ENCODE results near the gene ZBTB3.
"Not testable (repeated sequence)": the region's sequence is repeated elsewhere in the genome, so short reads cannot be mapped to it uniquely, and the experiment has no call there.

Gene ZBTB3

DNA sequence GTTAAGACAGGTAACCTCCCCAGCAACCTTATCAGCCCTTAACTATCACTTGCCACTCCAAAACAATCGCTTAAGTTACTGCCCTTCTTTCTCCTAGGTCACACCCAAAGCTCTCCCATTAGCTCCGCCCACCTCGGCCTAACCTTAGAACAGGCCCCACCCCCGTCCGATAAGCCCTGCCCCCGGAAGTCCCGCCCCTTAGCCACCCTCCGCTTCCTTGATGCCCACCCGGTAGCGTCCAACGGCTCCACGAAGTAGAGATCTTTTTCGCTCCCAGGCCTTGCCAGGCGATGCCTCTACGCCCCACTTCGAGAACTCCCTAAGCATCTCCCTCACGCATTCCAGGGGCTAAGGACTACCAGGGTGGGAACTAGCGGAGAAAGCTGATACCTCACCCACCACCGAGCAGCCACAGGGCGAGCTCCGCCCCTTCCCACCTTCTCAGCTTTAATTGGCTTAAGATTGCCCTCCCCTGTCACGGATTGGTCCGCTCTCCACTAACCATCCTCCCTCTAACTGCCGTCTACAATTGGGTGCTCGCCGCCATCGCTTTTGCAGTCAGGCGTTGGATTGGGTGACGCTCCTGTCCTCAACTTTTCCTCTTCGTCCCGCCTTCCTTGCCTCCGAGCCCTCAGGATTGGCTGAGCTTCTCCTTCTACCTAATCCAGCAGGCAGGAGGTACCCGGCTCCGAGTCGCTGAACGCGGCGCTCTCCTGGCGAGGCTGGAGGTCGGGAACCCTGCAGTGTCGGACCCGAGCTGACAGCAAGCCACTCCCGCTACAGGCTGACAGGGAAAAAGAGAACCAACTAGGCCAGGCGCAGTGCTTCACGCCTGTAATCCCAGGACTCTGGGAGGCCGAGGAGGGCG lies at the start of gene ZBTB3:
Gene ZBTB3, minus strand, starts transcription at position 425 of the 868 bp plus-strand sequence. CDS start 496 bp downstream, outside the sequence.
- peak; percentile 100 for DNase-seq (ENCODE audit: low spot score)

- no peak for DNase-seq (ENCODE audit: low spot score)
These were observed 47.1 kb upstream of the ZBTB3 start for GRCh38 chr11:62801071-62801470.

GRCh38 chr11:62799486-62799885 lies 45.5 kb upstream of the ZBTB3 start:
- DNase-seq (ENCODE audit: low spot score), result no peak

- no peak for DNase-seq (ENCODE audit: low spot score)
These were observed 42.3 kb upstream of the ZBTB3 start for GRCh38 chr11:62796281-62796680.

DNA sequence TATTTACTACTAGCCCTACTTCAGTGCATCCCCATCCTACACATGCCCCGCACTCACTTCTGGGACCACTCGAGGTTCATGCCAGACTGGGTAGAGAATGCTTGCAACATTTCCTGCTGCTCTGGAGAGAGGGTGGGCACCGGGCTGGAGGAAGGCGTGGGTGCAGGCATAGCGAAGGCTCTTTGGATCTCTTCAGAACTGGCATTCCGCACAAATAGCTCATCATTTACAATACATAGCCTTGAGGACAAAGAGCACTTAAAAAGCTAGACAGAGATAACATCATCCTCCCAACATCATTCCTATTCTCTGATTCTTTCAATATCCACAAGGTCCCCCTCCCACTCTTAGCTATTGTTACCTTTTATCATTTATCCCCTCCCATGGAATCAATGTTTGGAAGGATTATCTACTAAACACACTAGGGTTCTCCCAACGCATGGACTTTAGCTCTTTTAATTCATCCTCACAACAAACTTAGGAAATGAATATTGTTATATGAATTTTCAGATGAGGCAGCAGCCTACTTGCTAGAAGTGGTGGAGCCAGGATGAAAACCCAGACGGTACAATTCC lies 40.3 kb upstream of the ZBTB3 start:
- no peak for DNase-seq (ENCODE audit: low spot score)

DNA sequence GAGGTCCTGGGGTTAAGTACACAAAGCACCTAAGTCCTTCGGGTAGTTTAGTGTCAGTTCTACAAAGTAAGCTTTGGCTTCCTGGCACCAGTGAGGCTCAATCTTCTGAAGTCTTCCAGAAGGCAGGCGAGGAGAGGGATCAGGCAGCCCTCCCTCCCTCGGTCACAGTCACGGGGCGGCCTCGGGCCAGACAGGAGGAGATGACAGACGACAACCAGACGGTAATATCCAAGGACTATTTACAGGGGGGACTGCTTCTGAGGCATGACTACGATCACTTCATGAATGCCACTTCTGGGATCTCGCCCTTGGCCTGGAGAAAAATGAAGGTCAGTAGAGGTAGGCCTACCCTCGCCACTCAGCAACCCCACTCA lies 38.2 kb upstream of the ZBTB3 start:
- DNase-seq (ENCODE audit: low spot score), result no peak

DNA sequence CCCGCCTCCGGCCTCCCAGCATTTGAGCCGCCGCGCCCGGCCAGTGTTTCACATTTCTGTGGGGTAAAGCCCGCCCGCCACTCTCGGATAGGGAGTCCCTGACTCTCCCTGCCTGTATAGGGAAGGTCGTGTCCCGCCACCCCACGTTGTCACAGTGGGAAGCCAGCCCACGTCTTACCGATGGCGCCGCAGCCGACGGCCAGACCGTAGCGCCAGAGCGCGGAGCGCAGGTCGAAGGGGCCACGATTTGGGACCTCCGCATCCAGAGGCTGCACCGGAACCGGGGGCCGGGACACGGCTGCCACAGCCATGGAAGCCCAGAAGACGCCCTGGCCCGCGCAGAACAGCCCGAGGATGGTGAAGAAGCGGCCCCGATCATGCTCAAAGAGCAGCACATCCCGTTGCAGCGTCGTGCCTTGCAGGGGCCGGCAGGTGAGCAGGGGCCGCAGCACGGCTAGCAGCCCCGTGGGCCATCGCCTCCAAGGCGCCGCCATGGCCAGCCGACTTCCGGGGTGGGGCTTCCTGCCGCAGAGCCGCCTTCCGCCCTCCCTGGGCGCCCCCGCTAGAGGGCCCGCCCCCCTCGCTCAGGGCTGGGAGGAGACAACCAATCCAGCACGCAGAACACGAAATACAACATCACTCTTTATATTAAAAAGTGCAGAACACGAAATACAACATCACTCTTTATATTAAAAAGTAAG lies 37.7 kb upstream of the ZBTB3 start, which contains the start of gene TMEM223:
Gene TMEM223, minus strand, starts transcription at position 506 of the 701 bp plus-strand sequence. Its CDS starts 12 bp downstream, at position 494.
- peak; percentile 83 for DNase-seq (ENCODE audit: low spot score)

GRCh38 chr11:62789576-62789975 lies 35.6 kb upstream of the ZBTB3 start:
- DNase-seq (ENCODE audit: low spot score), result no peak

GRCh38 chr11:62788991-62789390 lies 35.0 kb upstream of the ZBTB3 start:
- DNase-seq (ENCODE audit: low spot score), result no peak

DNA sequence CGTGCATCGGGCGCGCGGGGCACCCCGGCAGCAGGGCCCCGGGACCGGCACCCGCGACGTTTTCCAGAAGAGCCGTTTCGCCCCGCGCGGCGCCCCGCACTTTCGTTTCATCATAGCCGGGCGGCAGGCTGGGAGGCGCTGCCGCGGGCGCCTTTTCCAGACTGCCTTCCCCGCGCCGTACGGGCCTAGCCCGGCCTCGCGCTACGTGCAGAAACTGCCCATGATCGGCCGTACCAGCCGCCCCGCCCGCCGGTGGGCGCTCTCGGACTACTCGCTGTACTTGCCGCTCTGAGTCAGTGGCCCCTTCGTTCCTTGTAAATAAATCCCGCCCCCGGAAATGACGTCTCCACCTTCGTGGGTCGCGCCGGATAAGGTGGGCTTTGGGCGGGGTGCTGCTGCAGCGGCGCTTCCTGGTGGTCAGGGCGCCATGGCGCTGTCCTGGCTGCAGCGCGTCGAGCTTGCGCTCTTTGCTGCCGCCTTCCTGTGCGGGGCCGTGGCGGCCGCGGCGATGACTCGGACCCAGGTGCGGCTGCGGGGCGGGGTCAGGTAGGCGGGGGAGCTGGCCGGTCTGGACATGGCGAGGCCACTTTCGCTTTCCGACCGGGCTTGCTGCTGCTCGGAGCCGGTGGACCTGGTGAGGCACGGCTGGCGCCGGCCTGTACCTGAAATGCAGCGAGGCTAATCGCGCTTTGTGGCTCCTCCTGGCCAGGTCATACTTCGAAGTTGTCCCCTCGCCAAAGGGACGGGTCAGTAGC lies 33.2 kb upstream of the ZBTB3 start, which contains the start of gene TMEM179B:
Gene TMEM179B, plus strand, starts transcription at position 398 of the 755 bp plus-strand sequence. Its CDS starts 30 bp downstream, at position 428.
- peak; percentile 98 for DNase-seq (ENCODE audit: low spot score)

GRCh38 chr11:62786318-62787004 lies 32.5 kb upstream of the ZBTB3 start:
- DNase-seq (ENCODE audit: low spot score), result peak; percentile 82

GRCh38 chr11:62782753-62783152 lies 28.8 kb upstream of the ZBTB3 start:
- no peak for DNase-seq (ENCODE audit: low spot score)

- DNase-seq (ENCODE audit: low spot score), result no peak
These were observed 24.5 kb upstream of the ZBTB3 start for GRCh38 chr11:62778441-62778840.

- no peak for DNase-seq (ENCODE audit: low spot score)
These were observed 23.4 kb upstream of the ZBTB3 start for GRCh38 chr11:62777389-62777788.

DNA sequence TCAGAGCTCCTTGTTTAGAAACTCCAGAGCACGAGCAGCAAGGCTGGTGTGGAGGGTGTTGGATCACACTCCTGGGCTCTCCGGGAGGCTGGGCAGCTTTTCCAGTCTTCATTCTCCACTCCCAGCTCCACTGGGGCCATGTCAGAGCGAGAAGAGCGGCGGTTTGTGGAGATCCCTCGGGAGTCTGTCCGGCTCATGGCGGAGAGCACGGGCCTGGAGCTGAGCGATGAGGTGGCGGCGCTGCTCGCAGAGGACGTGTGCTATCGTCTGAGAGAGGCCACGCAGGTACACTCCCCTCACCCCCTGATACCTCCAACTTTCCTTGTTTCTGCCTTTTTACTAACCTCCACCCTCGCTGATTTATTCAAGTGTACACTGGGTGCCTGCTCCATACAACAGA lies 21.7 kb upstream of the ZBTB3 start:
- no peak for DNase-seq (ENCODE audit: low spot score)

DNA sequence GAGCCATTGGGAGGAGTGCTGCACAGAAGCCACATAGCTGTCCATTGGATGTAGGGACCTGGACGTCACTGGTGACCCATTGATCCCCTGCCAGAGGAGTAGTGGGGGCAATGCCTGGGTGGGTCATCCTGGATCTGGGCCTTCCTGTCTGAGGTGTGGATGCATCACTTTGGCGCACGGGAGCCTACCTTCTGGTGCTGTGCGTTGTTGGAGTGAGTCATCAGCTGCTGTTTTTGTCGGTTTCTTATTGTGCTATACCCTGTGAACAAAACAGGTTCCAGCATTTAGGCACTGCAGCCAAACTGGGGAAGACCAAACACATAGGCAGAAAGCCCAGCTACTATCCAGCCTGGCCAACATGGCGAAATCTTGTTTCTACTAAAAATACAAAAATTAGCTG lies 20.4 kb upstream of the ZBTB3 start:
- DNase-seq (ENCODE audit: low spot score), result no peak

DNA sequence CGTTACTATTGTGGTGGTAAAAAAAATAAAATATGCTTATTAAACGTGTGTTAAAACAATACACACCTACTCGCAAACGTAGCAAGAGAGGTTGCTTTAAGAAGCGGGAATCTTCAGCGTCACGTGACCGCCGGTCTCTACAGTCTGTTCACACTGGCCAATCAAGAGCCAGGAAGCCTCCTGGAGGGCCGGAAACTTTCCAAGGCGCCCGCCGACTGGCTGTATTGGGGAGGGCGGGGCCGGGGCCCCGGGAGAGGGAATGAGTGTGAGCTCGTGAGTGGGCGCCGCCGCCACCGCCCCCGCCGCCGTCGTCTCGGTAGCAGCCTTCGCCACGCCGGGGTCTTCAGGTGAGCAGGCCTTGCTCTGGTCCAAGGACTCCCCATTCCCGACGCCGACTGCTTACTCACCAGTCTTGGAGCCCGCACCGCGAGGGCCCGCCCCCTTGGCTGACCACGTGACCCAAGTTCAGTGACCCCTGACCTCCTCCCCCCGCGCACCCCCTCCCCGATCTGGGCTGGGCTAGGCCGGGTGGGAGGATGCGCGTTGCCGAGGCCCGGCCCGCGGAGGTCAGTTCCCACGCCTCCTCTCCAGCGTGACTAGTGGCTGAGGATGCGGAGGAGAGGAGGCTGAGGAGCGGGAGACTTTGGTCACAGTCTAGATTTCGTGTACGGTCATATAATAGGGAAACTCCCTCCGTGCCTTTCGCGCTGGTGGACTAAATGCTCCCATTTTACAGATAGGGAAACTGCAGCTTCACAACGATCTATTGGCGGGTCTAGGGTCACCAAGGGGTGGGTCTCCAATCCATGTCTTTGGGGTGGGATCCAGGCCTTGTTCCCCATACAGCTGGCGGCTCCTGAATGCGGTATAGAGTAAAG lies 17.4 kb upstream of the ZBTB3 start, which contains the start of gene TAF6L:
Gene TAF6L, plus strand, starts transcription at position 253 of the 878 bp plus-strand sequence. CDS start 4,388 bp downstream, outside the sequence.
- DNase-seq (ENCODE audit: low spot score), result peak; percentile 99

- no peak for DNase-seq (ENCODE audit: low spot score)
These were observed 16.8 kb upstream of the ZBTB3 start for GRCh38 chr11:62770778-62771143.

DNA sequence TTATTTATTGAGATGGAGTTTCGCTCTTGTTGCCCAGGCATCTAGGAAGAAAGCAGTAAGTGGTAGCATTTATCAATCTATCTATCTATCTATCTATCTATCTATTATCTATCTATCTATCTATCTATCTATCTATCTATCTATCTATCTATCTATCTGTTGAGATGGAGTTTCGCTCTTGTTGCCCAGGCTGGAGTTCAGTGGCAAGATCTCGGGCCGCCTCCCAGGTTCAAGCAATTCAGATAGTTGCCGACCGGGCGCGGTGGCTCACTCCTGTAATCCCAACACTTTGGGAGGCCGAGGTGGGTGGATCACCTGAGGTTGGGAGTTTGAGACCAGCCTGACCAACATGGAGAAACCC lies 6.9 kb upstream of the ZBTB3 start:
- not testable (repeated sequence) for DNase-seq (ENCODE audit: low spot score)

All from pons (tissue), 1 donor.